Measurements from ENCODE around the gene HJV. TPM values are rescaled to one million over a fixed set of nuclear protein-coding genes. Genes with fewer than 3 reads are reported as not detected.
"Not testable (repeated sequence)": the region's sequence is repeated elsewhere in the genome, so short reads cannot be mapped to it uniquely, and the experiment has no call there.

Gene HJV
- total and polyA plus RNA-seq, 2 of the 8 experiments (the other 6 are each of a cell fraction or from before 2014, with no cell fraction given), result 0.32 to 0.70 TPM

GRCh38 chr1:146049866-146050651 lies 28.5 kb upstream of the HJV start:
- not testable (repeated sequence) for H3K27ac ChIP-seq (ENCODE audit: low read depth, low read length); H4K91ac ChIP-seq (replicated peaks; ENCODE audit: insufficient read length, low read length); H3K4me2 ChIP-seq (ENCODE audit: insufficient read depth in 1 of 2, low read depth in 2 of 2, low read length in 2 of 2); H3K4me3 ChIP-seq (ENCODE audit: extremely low read depth in 1 of 4, insufficient read depth in 2 of 4, low read depth in 3 of 4, low read length in 4 of 4); FAIRE-seq; H4K5ac ChIP-seq (ENCODE audit: insufficient read length, low read depth, low read length); H2BK12ac ChIP-seq (ENCODE audit: low read depth, low read length); H2BK20ac ChIP-seq (ENCODE audit: low read length); H2BK15ac ChIP-seq (ENCODE audit: low read length); H4K20me1 ChIP-seq (replicated peaks in 1 of 2; ENCODE audit: control insufficient read depth in 1 of 2, insufficient read depth in 2 of 2, low read length in 2 of 2); H3K14ac ChIP-seq (ENCODE audit: insufficient read length); H3K79me2 ChIP-seq (ENCODE audit: control insufficient read depth in 1 of 2, insufficient read depth in 2 of 2, low read length in 2 of 2); H3K4ac ChIP-seq (replicated peaks; ENCODE audit: insufficient read length, low read depth, low read length); DNase-seq (ENCODE audit: low read depth in 1 of 2, low spot score in 2 of 2); H3K18ac ChIP-seq (ENCODE audit: extremely low read depth, low read length); H2BK120ac ChIP-seq (replicated peaks; ENCODE audit: low read depth, low read length); H3K36me3 ChIP-seq (ENCODE audit: control insufficient read depth in 2 of 4, insufficient read depth in 4 of 4, low read length in 3 of 4); H3K23me2 ChIP-seq (ENCODE audit: low read depth, low read length); H3K56ac ChIP-seq (replicated peaks; ENCODE audit: insufficient read length, low read depth, low read length); H3K9ac ChIP-seq (replicated peaks in 1 of 4; ENCODE audit: extremely low read depth in 1 of 4, low read depth in 3 of 4, low read length in 3 of 4); H3K27me3 ChIP-seq (replicated peaks in 1 of 4; ENCODE audit: control insufficient read depth in 3 of 4, extremely low read depth in 1 of 4, insufficient read depth in 3 of 4, low read length in 3 of 4); H3K79me1 ChIP-seq (ENCODE audit: low read depth, low read length); H3K23ac ChIP-seq (ENCODE audit: insufficient read length); H3K4me1 ChIP-seq (replicated peaks in 1 of 4; ENCODE audit: control insufficient read depth in 3 of 4, insufficient read depth in 4 of 4, low read length in 3 of 4); H4K8ac ChIP-seq (ENCODE audit: extremely low read depth, insufficient read depth, low read length); H2AFZ ChIP-seq (ENCODE audit: low read length); H2AK5ac ChIP-seq (ENCODE audit: low read depth, low read length); H3K9me3 ChIP-seq (ENCODE audit: insufficient read depth in 2 of 2, low read depth in 1 of 2, low read length in 1 of 2); H2BK5ac ChIP-seq (ENCODE audit: low read depth, low read length)
- 96% methylated on average over 11 of the region's 12 CpGs; no CpG with 5 or more reads in 1 of the 2 experiments for WGBS, 2 experiments (ENCODE audit: extremely low coverage in 1 of 2, insufficient coverage in 1 of 2, insufficient read length in 1 of 2, insufficient replicate concordance in 2 of 2, low coverage in 1 of 2, low lambda C conversion rate in 2 of 2, missing lambda C conversion rate in 1 of 2)
- ChIA-PET CTCF (ENCODE audit: partially characterized antibody) (interaction anchor here (1.4 kb wide), 1 partner anchor 16 kb away, joined by 7 read pairs; no protein-coding TSS in a partner anchor), POLR2A (ENCODE audit: partially characterized antibody) (interaction anchor here (0.7 to 9.7 kb wide), 6 partner anchors 14 to 191 kb away, joined by 3 to 284 read pairs (median 16); partner anchors contain the start of genes ANKRD34A, PIAS3 and POLR3GL)
